ENCODE results near the gene NKD1. TPM values are rescaled to one million over a fixed set of nuclear protein-coding genes. Genes with fewer than 3 reads are reported as not detected.

NKD1 gene
- total RNA-seq, 1 donor: not detected

- no peak overlapping the region for H3K4me3 ChIP-seq (ENCODE audit: low read depth, low read length)
- TF ChIP-seq CTCF (IDR thresholded peaks at IDR 0.05; ENCODE audit: insufficient read depth, low read depth, low read length): no peak
- DNase-seq (ENCODE audit: low read depth): no peak
Observed at GRCh38 chr16:50621452-50621792, 73.2 kb downstream of the NKD1 start.

- no peak for TF ChIP-seq CTCF (IDR thresholded peaks at IDR 0.05; ENCODE audit: insufficient read depth, low read depth, low read length)
- H3K4me3 ChIP-seq (ENCODE audit: low read depth, low read length): no peak overlapping the region
Observed at GRCh38 chr16:50622029-50622428, 73.8 kb downstream of the NKD1 start.

GRCh38 chr16:50622643-50623369 is 74.6 kb downstream of the NKD1 start:
- DNase-seq (ENCODE audit: low read depth): no peak
- no peak for TF ChIP-seq CTCF (IDR thresholded peaks at IDR 0.05; ENCODE audit: insufficient read depth, low read depth, low read length)

More at GRCh38 chr16:50622029-50622428, 73.8 kb downstream of the NKD1 start:
- DNase-seq (ENCODE audit: low read depth): no peak

GRCh38 chr16:50624449-50624970 is 76.3 kb downstream of the NKD1 start:
- H3K4me3 ChIP-seq (ENCODE audit: low read depth, low read length): no peak overlapping the region
- TF ChIP-seq CTCF (IDR thresholded peaks at IDR 0.05; ENCODE audit: insufficient read depth, low read depth, low read length): no peak
- no peak for DNase-seq (ENCODE audit: low read depth)

More at GRCh38 chr16:50622643-50623369, 74.6 kb downstream of the NKD1 start:
- H3K4me3 ChIP-seq (ENCODE audit: low read depth, low read length): no peak overlapping the region

- DNase-seq (ENCODE audit: low read depth): no peak
- H3K4me3 ChIP-seq (ENCODE audit: low read depth, low read length): no peak overlapping the region
- no peak for TF ChIP-seq CTCF (IDR thresholded peaks at IDR 0.05; ENCODE audit: insufficient read depth, low read depth, low read length)
Observed at GRCh38 chr16:50625374-50625773, 77.2 kb downstream of the NKD1 start.

- DNase-seq (ENCODE audit: low read depth): no peak
- H3K4me3 ChIP-seq (ENCODE audit: low read depth, low read length): no peak overlapping the region
- TF ChIP-seq CTCF (IDR thresholded peaks at IDR 0.05; ENCODE audit: insufficient read depth, low read depth, low read length): no peak
Observed at GRCh38 chr16:50626868-50627267, 78.7 kb downstream of the NKD1 start.

All from fibroblast of villous mesenchyme (primary cell).